GM12801 (cell line): Measurements from ENCODE around the gene A2M.

Source experiments
- CTCF ChIP-seq: IDR thresholded peaks from one replicate; pipeline ENCODE4 v1.5.1; 2011; ENCODE audit warnings: control low read depth; ENCODE audit not compliant: insufficient read length; ENCODE audit errors: extremely low read depth

The A2M gene

DNA sequence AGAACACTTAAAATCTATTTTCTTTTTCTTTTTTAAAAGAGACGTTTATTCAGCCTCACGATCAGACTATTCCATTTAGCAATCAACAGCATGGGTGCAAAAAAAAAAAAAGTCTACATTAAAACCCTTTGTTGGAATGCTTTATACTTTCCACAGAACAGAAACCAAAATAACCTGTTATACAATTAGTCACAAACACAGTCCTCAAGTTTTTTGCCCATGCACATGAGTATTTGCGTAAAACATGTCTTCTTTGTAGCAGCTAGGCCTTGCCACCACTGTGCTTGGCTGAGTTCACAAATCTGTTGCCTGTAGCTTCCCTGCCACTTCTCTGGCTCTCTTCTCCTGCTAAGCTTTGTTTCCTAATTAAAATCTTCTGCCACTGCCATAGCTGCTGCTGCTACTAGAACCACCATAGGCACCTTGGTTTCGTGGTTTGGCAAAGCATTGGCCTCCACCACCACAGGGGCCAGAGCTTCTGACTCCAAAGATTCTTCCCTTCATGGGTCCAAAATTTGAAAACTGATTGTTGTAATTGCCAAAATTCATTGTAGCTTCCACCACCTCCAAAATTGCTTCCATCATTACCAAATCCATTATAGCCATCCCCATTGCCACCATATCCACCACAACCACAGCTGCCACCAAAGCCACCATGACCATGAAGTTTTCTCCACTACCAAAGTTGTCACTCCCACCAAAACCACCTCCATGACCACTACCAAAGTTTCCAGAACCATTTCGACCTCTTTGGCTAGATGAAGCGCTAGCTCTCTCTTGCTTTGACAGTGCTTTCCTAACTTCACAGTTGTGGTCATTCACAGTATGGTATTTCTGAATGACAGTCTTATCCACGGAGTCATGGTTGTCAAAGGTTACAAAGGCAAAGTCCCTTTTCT is 88.3 kb downstream of the A2M start:
- no peak for TF ChIP-seq CTCF

DNA sequence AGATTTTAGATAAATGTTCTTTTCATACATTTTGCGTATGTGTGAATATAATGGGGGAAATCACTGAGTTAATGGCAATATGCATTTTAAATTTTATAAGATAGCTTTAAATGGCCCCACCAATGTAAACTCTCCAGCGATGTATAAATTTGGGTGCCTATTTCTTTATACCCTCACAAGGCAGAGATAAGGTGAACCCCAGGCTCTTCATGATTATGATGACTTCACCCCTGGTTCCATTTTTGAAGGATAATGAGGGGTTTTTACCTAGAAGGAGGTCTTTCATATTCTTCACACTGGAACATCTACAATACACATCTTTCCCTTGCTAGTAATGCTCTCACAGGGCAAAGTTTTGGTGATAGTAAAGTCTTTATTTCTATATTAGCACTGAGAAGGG is 91.2 kb downstream of the A2M start:
- no peak for TF ChIP-seq CTCF

DNA sequence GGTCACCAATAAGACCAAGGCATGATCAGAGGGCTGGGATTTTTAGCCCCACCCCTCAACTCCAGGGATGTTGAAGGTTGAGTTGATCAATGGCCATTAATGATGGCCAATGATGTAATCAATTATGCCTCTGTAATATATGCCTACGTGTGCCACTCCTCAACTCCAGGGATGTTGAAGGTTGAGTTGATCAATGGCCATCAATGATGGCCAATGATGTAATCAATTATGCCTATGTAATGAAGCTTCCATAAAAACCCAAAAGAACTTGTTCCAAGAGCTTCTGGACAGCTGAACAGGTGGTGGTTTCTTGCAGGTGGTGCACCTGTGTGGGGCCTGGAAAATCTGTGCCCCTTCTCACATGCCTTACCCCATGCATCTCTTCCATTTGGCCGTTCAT is 93.1 kb downstream of the A2M start:
- no peak for TF ChIP-seq CTCF
